Measurements from ENCODE around the gene WIPF1.

The WIPF1 gene

GRCh38 chr2:174618179-174618578 is 20.6 kb upstream of the WIPF1 start:
- no peak for DNase-seq (ENCODE audit: low read depth)

- no peak for DNase-seq (ENCODE audit: low read depth)
These were observed 20.1 kb upstream of the WIPF1 start for GRCh38 chr2:174617718-174618117.

GRCh38 chr2:174617120-174617519 is 19.5 kb upstream of the WIPF1 start:
- DNase-seq (ENCODE audit: low read depth) = peak; percentile 76

- peak; percentile 56 for DNase-seq (ENCODE audit: low read depth)
These were observed 18.4 kb upstream of the WIPF1 start for GRCh38 chr2:174615871-174616436.

GRCh38 chr2:174614261-174614660 is 16.7 kb upstream of the WIPF1 start:
- DNase-seq (ENCODE audit: low read depth) = peak; percentile 82

- no peak for DNase-seq (ENCODE audit: low read depth)
These were observed 15.9 kb upstream of the WIPF1 start for GRCh38 chr2:174613531-174613930.

GRCh38 chr2:174612970-174613369 is 15.4 kb upstream of the WIPF1 start:
- DNase-seq (ENCODE audit: low read depth) = no peak

- DNase-seq (ENCODE audit: low read depth) = no peak
These were observed 14.2 kb upstream of the WIPF1 start for GRCh38 chr2:174611854-174612253.

GRCh38 chr2:174611006-174611405 is 13.4 kb upstream of the WIPF1 start:
- DNase-seq (ENCODE audit: low read depth) = no peak

GRCh38 chr2:174610243-174610995 is 12.8 kb upstream of the WIPF1 start:
- DNase-seq (ENCODE audit: low read depth) = no peak

- no peak for DNase-seq (ENCODE audit: low read depth)
These were observed 11.7 kb upstream of the WIPF1 start for GRCh38 chr2:174609261-174609660.

GRCh38 chr2:174608866-174609214 is 11.2 kb upstream of the WIPF1 start:
- DNase-seq (ENCODE audit: low read depth) = no peak

- no peak for DNase-seq (ENCODE audit: low read depth)
These were observed 10.6 kb upstream of the WIPF1 start for GRCh38 chr2:174607989-174608865.

GRCh38 chr2:174607584-174607983 is 10.0 kb upstream of the WIPF1 start:
- no peak for DNase-seq (ENCODE audit: low read depth)

GRCh38 chr2:174606336-174606735 is 8.7 kb upstream of the WIPF1 start:
- DNase-seq (ENCODE audit: low read depth) = peak; percentile 83

- DNase-seq (ENCODE audit: low read depth) = peak; percentile 51
These were observed 8.1 kb upstream of the WIPF1 start for GRCh38 chr2:174605687-174606086.

GRCh38 chr2:174603280-174603679 is 5.7 kb upstream of the WIPF1 start:
- peak; percentile 74 for DNase-seq (ENCODE audit: low read depth)

GRCh38 chr2:174602745-174603144 is 5.1 kb upstream of the WIPF1 start:
- no peak for DNase-seq (ENCODE audit: low read depth)

GRCh38 chr2:174600349-174600748 is 2.7 kb upstream of the WIPF1 start:
- DNase-seq (ENCODE audit: low read depth) = no peak

- no peak for DNase-seq (ENCODE audit: low read depth)
These were observed 1.8 kb upstream of the WIPF1 start for GRCh38 chr2:174599310-174599921.

GRCh38 chr2:174597009-174597344 is 627 bp downstream of the WIPF1 start:
- no peak for DNase-seq (ENCODE audit: low read depth)

- DNase-seq (ENCODE audit: low read depth) = no peak
These were observed 1.7 kb downstream of the WIPF1 start for GRCh38 chr2:174595891-174596397.

Measured in fibroblast of gingiva (primary cell).